Panc1 (cell line): ENCODE results near the gene A2M. TPM values are rescaled to one million over a fixed set of nuclear protein-coding genes. Genes with fewer than 3 reads are reported as not detected.

ENCODE experiments used
- ATAC-seq: fragments of 200-7000 bp; cut with Tn5 transposase; 2 replicates; pipeline ENCODE4 v1.9.1; 2020; ENCODE audit warnings: mild to moderate bottlenecking, moderate library complexity
- BruUV-seq: library from RNA; stranded (reverse); fragments of 400-500 nt; replicated peaks from 2 replicates; lab custom pipeline; 2021; lab: Mats Ljungman, UMichigan
- CTCF ChIA-PET: fragments of 300-600 bp; sonication (Branson Sonifier 250); formaldehyde crosslinking; loops from one replicate; lab custom pipeline; 2022; ENCODE audit warnings: antibody characterized with exemption; lab: Charles Lee
- POLR2A ChIA-PET: fragments of 300-600 bp; sonication (Branson Sonifier 250); formaldehyde crosslinking; loops from one replicate; lab custom pipeline; 2022; ENCODE audit warnings: antibody characterized with exemption; lab: Charles Lee
- DNase-seq: peaks from one replicate; pipeline ENCODE4 v3.0.0-alpha.2; 2010; ENCODE audit warnings: low read depth, low spot score
- H3K27ac ChIP-seq: 2 replicates; pipeline ENCODE4 v1.5.1; 2011; ENCODE audit warnings: mild to moderate bottlenecking, low read length, inconsistent platforms
- H3K27me3 ChIP-seq: fragments of 200-500 bp; sonication (Bioruptor generic); 2 replicates; pipeline ENCODE4 v1.6.0; 2014; ENCODE audit warnings: low read length, inconsistent platforms; ENCODE audit not compliant: control insufficient read depth, insufficient read depth
- H3K36me3 ChIP-seq: fragments of 200-500 bp; sonication (Bioruptor generic); 2 replicates; pipeline ENCODE4 v1.5.1; 2014; ENCODE audit warnings: inconsistent platforms, mild to moderate bottlenecking, low read length, moderate library complexity; ENCODE audit not compliant: control insufficient read depth, insufficient read depth
- H3K4me1 ChIP-seq: 2 replicates; pipeline ENCODE4 v1.5.1; 2011; ENCODE audit warnings: inconsistent platforms, mild to moderate bottlenecking, low read length, moderate library complexity; ENCODE audit not compliant: control insufficient read depth, insufficient read depth
- H3K4me3 ChIP-seq, 2 experiments: 2 replicates each; pipeline ENCODE4 v1.5.1; 2011 to 2012; ENCODE audit warnings: low read depth in 2 of 2, low read length in 2 of 2, mild to moderate bottlenecking in 2 of 2, inconsistent platforms in 1 of 2, moderate library complexity in 1 of 2
- H3K9me3 ChIP-seq: fragments of 200-500 bp; sonication (Bioruptor generic); 2 replicates; pipeline ENCODE4 v1.5.1; 2014; ENCODE audit warnings: low read depth, mild to moderate bottlenecking, inconsistent platforms, low read length, moderate library complexity; ENCODE audit not compliant: control insufficient read depth, insufficient read depth
- CTCF ChIP-seq: fragments of 450-650 bp; IDR thresholded peaks from 2 replicates; pipeline ENCODE4 v1.5.1; 2017; ENCODE audit warnings: mild to moderate bottlenecking
- POLR2AphosphoS5 ChIP-seq: IDR thresholded peaks from 2 replicates; pipeline ENCODE4 v1.6.1; 2012; ENCODE audit warnings: mild to moderate bottlenecking, low read depth, low read length, moderate library complexity
- REST ChIP-seq, 2 experiments: IDR thresholded peaks; 2 replicates each; pipeline ENCODE4 v1.6.1; 2011 to 2012; ENCODE audit warnings: low read depth in 2 of 2, control low read depth in 1 of 2, low read length in 1 of 2, mild to moderate bottlenecking in 1 of 2, moderate library complexity in 1 of 2; ENCODE audit not compliant: insufficient read depth in 1 of 2
- SIN3A ChIP-seq: IDR thresholded peaks from 2 replicates; pipeline ENCODE4 v1.6.1; 2012; ENCODE audit warnings: low read depth, mild to moderate bottlenecking, low read length, moderate library complexity, borderline replicate concordance; ENCODE audit not compliant: insufficient read depth
- TCF7L2 ChIP-seq: IDR thresholded peaks from 2 replicates; pipeline ENCODE4 v1.6.1; 2011; ENCODE audit warnings: mild to moderate bottlenecking, low read depth, low read length, inconsistent platforms
- in situ Hi-C: cut with HindIII; loops from 2 replicates; pipeline ENCODE4 v1.10.0; 2016; ENCODE audit warnings: low sequenced_read_pairs, low pct_unique_long_range_greater_than_20kb
- intact Hi-C: fragments of 100-400 bp; cut with micrococcal nuclease; formaldehyde crosslinking; loops from one replicate; pipeline ENCODE4 v1.10.0; 2022; ENCODE audit not compliant: unreplicated experiment
- total RNA-seq: library from RNA; stranded (reverse); gene quantifications from one replicate; pipeline ENCODE4 v1.2.1, GENCODE V29; 2021; ENCODE audit not compliant: unreplicated experiment

Gene A2M
- total RNA-seq, 1 experiment from 2014 or later: 2.1 TPM

GRCh38 chr12:9027161-9028059 is 88.3 kb downstream of the A2M start:
- ATAC-seq (no peak), DNase-seq (no peak)
- Histone ChIP-seq H3K27ac (no peak overlapping the region), H3K4me3 (no peak overlapping the region), H3K36me3 (no peaks in the 10 kb centered on the region), H3K27me3 (no peaks in the 10 kb centered on the region), H3K4me1 (no peaks in the 10 kb centered on the region), H3K9me3 (no peaks in the 10 kb centered on the region)
- in situ Hi-C loops (no loop called here), intact Hi-C loops (no loop called here)
- TF ChIP-seq REST (IDR thresholded peaks at IDR 0.05; ENCODE audit: insufficient read depth in 1 of 2, low read depth in 2 of 2, low read length in 1 of 2) (no peak), POLR2AphosphoS5 (no peak), SIN3A (no peak), CTCF (no peak), TCF7L2 (no peak)
- BruUV-seq: no TSS peak
- ChIA-PET POLR2A (no interaction called here), CTCF (interaction anchor here (0.7 kb wide), 1 partner anchor 152 kb away, joined by 4 read pairs; no protein-coding TSS in a partner anchor)

- intact Hi-C loops (no loop called here), in situ Hi-C loops (no loop called here)
- no peaks in the 10 kb centered on the region for H3K4me1 ChIP-seq
- no peaks in the 10 kb centered on the region for H3K9me3 ChIP-seq
- no peak for TF ChIP-seq CTCF
- no peak for TF ChIP-seq POLR2AphosphoS5
- no peak for TF ChIP-seq REST (IDR thresholded peaks at IDR 0.05; ENCODE audit: insufficient read depth in 1 of 2, low read depth in 2 of 2, low read length in 1 of 2)
- no peak for TF ChIP-seq SIN3A
- TF ChIP-seq TCF7L2: no peak
- H3K27ac ChIP-seq: no peak overlapping the region
- ChIA-PET POLR2A (no interaction called here), CTCF (no interaction called here)
- H3K27me3 ChIP-seq: no peaks in the 10 kb centered on the region
- DNase-seq (no peak), ATAC-seq (no peak)
- H3K36me3 ChIP-seq: no peaks in the 10 kb centered on the region
- no TSS peak for BruUV-seq
- H3K4me3 ChIP-seq: no peak overlapping the region
These were observed 91.2 kb downstream of the A2M start for GRCh38 chr12:9024512-9024911.
